ENCODE measurements around the gene ADGRV1. TPM values are rescaled to one million over a fixed set of nuclear protein-coding genes. Genes with fewer than 3 reads are reported as not detected.

The ADGRV1 gene
- total RNA-seq, 1 donor, result 0.18 TPM

DNA sequence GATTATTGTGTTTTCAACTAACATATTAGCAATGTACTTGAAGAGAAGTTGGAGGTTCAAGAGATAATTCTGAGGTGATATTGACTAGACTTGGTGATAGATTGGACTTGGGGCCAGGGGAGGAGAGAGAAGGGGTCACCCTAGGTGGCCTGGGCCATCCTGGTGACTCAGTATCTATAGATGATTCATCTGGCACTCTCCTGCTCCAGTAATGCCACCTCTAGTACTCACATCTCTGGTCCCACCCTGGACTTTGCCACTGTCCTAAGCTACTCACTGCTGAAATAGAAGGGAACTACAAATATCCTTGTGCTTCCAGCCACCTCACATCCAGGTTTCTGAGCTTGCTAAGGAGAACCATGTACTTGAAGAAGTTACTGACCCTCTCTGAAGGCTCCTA is 574.6 kb downstream of the ADGRV1 start:
- no peak for DNase-seq (ENCODE audit: low read depth)
- H3K4me3 ChIP-seq (ENCODE audit: low read depth, low read length), result no peak overlapping the region
- TF ChIP-seq CTCF (IDR thresholded peaks at IDR 0.05; ENCODE audit: insufficient read depth, low read length), result no peak

DNA sequence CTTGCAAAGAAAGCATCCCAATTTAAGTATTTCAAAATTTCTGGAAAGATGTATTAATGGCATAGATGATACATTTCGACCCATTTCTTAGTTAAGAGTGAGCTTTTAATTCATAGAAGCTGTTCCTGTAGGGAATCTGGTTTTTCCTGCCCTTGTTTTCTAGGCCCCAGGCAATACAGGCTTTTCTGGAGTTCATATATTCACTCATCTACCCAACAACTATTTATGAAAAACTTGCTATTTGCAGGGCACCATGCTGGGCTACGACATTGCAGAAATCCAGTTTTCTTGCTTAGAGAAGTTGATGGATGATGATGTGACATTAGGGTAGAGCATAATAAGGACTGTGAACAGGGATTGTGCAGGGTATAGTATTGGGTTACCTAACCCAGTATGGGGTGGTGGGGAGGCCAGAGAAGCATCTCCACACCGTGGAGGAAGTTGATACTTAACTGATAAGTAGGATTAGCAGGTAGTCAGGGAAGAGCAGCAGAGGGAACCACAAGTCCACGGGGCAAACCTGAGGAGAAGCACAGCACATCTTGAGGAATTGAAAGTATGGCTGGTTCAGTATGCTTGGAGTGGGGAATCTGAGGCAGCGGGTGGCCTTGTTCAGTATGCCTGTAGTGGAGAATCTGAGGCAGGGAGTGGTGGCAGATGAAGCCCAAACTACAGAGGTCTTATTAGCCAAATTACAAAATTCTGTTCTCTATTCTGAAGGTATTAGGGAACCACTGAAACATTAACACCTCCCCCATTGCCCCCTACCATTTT is 577.1 kb downstream of the ADGRV1 start:
- DNase-seq (ENCODE audit: low read depth), result no peak
- no peak overlapping the region for H3K4me3 ChIP-seq (ENCODE audit: low read depth, low read length)
- TF ChIP-seq CTCF (IDR thresholded peaks at IDR 0.05; ENCODE audit: insufficient read depth, low read length), result no peak

- no peak overlapping the region for H3K4me3 ChIP-seq (ENCODE audit: low read depth, low read length)
- no peak for TF ChIP-seq CTCF (IDR thresholded peaks at IDR 0.05; ENCODE audit: insufficient read depth, low read length)
- no peak for DNase-seq (ENCODE audit: low read depth)
Observed at GRCh38 chr5:91136271-91136670, 577.7 kb downstream of the ADGRV1 start.

DNA sequence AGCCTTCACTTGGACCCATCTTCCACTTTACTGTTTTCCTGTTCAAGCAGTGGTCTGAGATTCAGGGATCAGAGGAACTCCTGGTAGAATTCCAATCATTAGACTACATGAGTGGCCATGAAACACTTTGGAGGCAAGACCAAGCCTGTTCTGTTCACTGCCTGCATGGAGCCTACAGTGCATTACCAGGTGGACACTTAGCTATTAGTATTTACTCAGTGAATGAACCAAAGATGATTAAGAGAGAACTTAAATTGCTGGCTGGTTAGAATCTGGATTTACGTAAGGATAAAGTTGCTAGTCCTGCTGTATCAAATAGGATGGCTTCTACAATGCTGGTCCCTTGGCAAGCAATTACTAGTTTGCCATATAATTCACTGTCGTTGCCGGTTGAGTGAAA is 579.0 kb downstream of the ADGRV1 start:
- H3K4me3 ChIP-seq (ENCODE audit: low read depth, low read length), result no peak overlapping the region
- no peak for TF ChIP-seq CTCF (IDR thresholded peaks at IDR 0.05; ENCODE audit: insufficient read depth, low read length)
- DNase-seq (ENCODE audit: low read depth), result no peak

- DNase-seq (ENCODE audit: low read depth), result no peak
- TF ChIP-seq CTCF (IDR thresholded peaks at IDR 0.05; ENCODE audit: insufficient read depth, low read length), result no peak
- no peak overlapping the region for H3K4me3 ChIP-seq (ENCODE audit: low read depth, low read length)
Observed at GRCh38 chr5:91139572-91140200, 581.1 kb downstream of the ADGRV1 start.

DNA sequence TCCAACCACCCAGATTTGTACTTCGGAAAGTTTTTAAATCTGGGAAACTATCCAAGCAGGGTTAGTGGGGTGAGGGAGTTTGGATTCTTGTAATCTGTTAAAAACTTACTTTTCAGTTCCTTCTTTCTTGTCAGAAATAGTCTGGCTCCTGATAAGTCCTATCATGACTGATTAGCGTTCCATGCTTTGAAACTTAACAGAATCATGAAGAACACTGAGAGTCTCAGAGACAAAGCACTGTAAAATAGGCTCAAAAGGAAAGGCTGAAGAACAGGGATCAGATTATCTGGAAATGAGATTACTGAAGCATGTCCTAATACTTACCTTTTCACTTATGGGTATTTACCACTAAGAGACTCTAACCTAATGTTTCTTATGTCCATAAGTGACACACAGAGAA is 582.1 kb downstream of the ADGRV1 start:
- DNase-seq (ENCODE audit: low read depth), result no peak
- no peak overlapping the region for H3K4me3 ChIP-seq (ENCODE audit: low read depth, low read length)
- no peak for TF ChIP-seq CTCF (IDR thresholded peaks at IDR 0.05; ENCODE audit: insufficient read depth, low read length)
